ENCODE results near the gene UBR2. TPM values are rescaled to one million over a fixed set of nuclear protein-coding genes. Genes with fewer than 3 reads are reported as not detected.

Gene UBR2
- total and polyA plus RNA-seq, 2 donors (not counting 3 experiments of a cell fraction or from before 2014, with no cell fraction given): 8.0 to 22.3 TPM

- FAIRE-seq (no peak), DNase-seq (ENCODE audit: low read depth, low spot score) (no peak)
- intact Hi-C loops (cut with micrococcal nuclease) (no loop called here), dilution Hi-C loops (cut with MboI; ENCODE audit: extremely low pct_ligation_motif_present, low sequenced_read_pairs) (no loop called here)
- Histone ChIP-seq H3K36me3 (ENCODE audit: control insufficient read depth in 2 of 2, extremely low read depth in 1 of 2, insufficient read depth in 2 of 2, low read length in 2 of 2) (no peaks in the 10 kb centered on the region), H3K9me1 (replicated peaks; ENCODE audit: control insufficient read depth, extremely low read depth, insufficient read depth, low read length) (no peaks in the 10 kb centered on the region), H3K27me3 (ENCODE audit: control insufficient read depth in 2 of 2, insufficient read depth in 2 of 2, low read length in 2 of 2) (peaks cover 2% of the 10 kb centered on the region in 2 experiments), H3K4me1 (ENCODE audit: control insufficient read depth, extremely low read depth, insufficient read depth, low read length) (peaks cover 2% of the 10 kb centered on the region), H3K79me2 (ENCODE audit: control insufficient read depth, insufficient read depth, low read length) (no peaks in the 10 kb centered on the region), H3K4me3 (replicated peaks in 1 of 3; ENCODE audit: insufficient read depth in 1 of 3, low read depth in 1 of 3, low read length in 3 of 3) (no peak overlapping the region), H3K4me2 (ENCODE audit: insufficient read depth, low read length) (no peak overlapping the region), H3K27ac (ENCODE audit: insufficient read depth, low read depth, low read length) (no peak overlapping the region), H3K9ac (replicated peaks; ENCODE audit: extremely low read depth, insufficient read depth, low read length) (no peak overlapping the region), H4K20me1 (replicated peaks; ENCODE audit: control insufficient read depth, extremely low read depth, insufficient read depth, low read length) (no peaks in the 10 kb centered on the region), H2AFZ (ENCODE audit: low read depth, low read length) (no peak overlapping the region), H3K9me3 (replicated peaks; ENCODE audit: control insufficient read depth, insufficient read depth, low read length) (no peaks in the 10 kb centered on the region)
- TF ChIP-seq MAX (IDR thresholded peaks at IDR 0.05; ENCODE audit: insufficient read depth, insufficient read length) (no peak), POLR2AphosphoS5 (IDR thresholded peaks at IDR 0.05; ENCODE audit: insufficient read depth, low read depth, low read length) (no peak), JUN (IDR thresholded peaks at IDR 0.05; ENCODE audit: borderline replicate concordance, insufficient read depth, insufficient read length, low read depth) (no peak), POLR2A (IDR thresholded peaks at IDR 0.05; ENCODE audit: low read depth, low read length) (no peak), FOS (IDR thresholded peaks at IDR 0.05; ENCODE audit: borderline replicate concordance, insufficient read depth, low read length) (no peak)
- no TSS peak for BruUV-seq (replicated peaks)
- ChIA-PET POLR2A (no interaction called here), CTCF (interaction anchor here (0.9 to 1.6 kb wide), 6 partner anchors 13 to 337 kb away, joined by 3 to 12 read pairs (median 4); partner anchors contain the start of gene UBR2)
Measured at GRCh38 chr6:42551217-42551616, 12.6 kb upstream of the UBR2 start.

GRCh38 chr6:42552380-42552779 lies 11.4 kb upstream of the UBR2 start:
- no TSS peak for BruUV-seq (replicated peaks)
- Histone ChIP-seq H3K9ac (replicated peaks; ENCODE audit: extremely low read depth, insufficient read depth, low read length) (no peak overlapping the region), H3K27ac (ENCODE audit: insufficient read depth, low read depth, low read length) (no peak overlapping the region), H3K79me2 (ENCODE audit: control insufficient read depth, insufficient read depth, low read length) (no peaks in the 10 kb centered on the region), H3K4me2 (ENCODE audit: insufficient read depth, low read length) (no peak overlapping the region), H3K9me3 (replicated peaks; ENCODE audit: control insufficient read depth, insufficient read depth, low read length) (no peaks in the 10 kb centered on the region), H3K27me3 (ENCODE audit: control insufficient read depth in 2 of 2, insufficient read depth in 2 of 2, low read length in 2 of 2) (peaks cover 2% of the 10 kb centered on the region in 2 experiments), H3K36me3 (ENCODE audit: control insufficient read depth in 2 of 2, extremely low read depth in 1 of 2, insufficient read depth in 2 of 2, low read length in 2 of 2) (no peaks in the 10 kb centered on the region), H4K20me1 (replicated peaks; ENCODE audit: control insufficient read depth, extremely low read depth, insufficient read depth, low read length) (no peaks in the 10 kb centered on the region), H3K9me1 (replicated peaks; ENCODE audit: control insufficient read depth, extremely low read depth, insufficient read depth, low read length) (no peaks in the 10 kb centered on the region), H3K4me1 (ENCODE audit: control insufficient read depth, extremely low read depth, insufficient read depth, low read length) (peaks cover 2% of the 10 kb centered on the region), H2AFZ (ENCODE audit: low read depth, low read length) (no peak overlapping the region), H3K4me3 (replicated peaks in 1 of 3; ENCODE audit: insufficient read depth in 1 of 3, low read depth in 1 of 3, low read length in 3 of 3) (no peak overlapping the region)
- ChIA-PET CTCF (interaction anchor here (0.6 to 1.6 kb wide), 6 partner anchors 12 to 292 kb away, joined by 3 to 12 read pairs (median 4); partner anchors contain the start of gene UBR2), POLR2A (no interaction called here)
- no peak for FAIRE-seq
- intact Hi-C loops (cut with micrococcal nuclease): no loop called here
- TF ChIP-seq EZH2 (IDR thresholded peaks at IDR 0.05; ENCODE audit: borderline replicate concordance, low read depth, low read length, severe bottlenecking) (no peak), MYC (IDR thresholded peaks at IDR 0.05; ENCODE audit: low read depth, low read length) (no peak), MAX (IDR thresholded peaks at IDR 0.05; ENCODE audit: insufficient read depth, insufficient read length) (no peak), FOS (IDR thresholded peaks at IDR 0.05; ENCODE audit: borderline replicate concordance, insufficient read depth, low read length) (no peak), CTCF (IDR thresholded peaks at IDR 0.05; ENCODE audit: extremely low read depth in 1 of 2, insufficient read depth in 1 of 2, low read depth in 1 of 2, low read length in 2 of 2) (no peak), JUN (IDR thresholded peaks at IDR 0.05; ENCODE audit: borderline replicate concordance, insufficient read depth, insufficient read length, low read depth) (no peak), POLR2A (IDR thresholded peaks at IDR 0.05; ENCODE audit: low read depth, low read length) (no peak), POLR2AphosphoS5 (IDR thresholded peaks at IDR 0.05; ENCODE audit: insufficient read depth, low read depth, low read length) (no peak), GATA2 (IDR thresholded peaks at IDR 0.05; ENCODE audit: insufficient read depth, insufficient read length, low read depth, low read length) (no peak)
- dilution Hi-C loops (cut with MboI; ENCODE audit: extremely low pct_ligation_motif_present, low sequenced_read_pairs): no loop called here
- no peak for DNase-seq (ENCODE audit: low read depth, low spot score)

Data from endothelial cell of umbilical vein (primary cell).